ENCODE results near the gene RHOH.

GRCh38 chr4:40149960-40150385 is 46.9 kb upstream of the RHOH start:
- TF ChIP-seq BHLHE40 (IDR thresholded peaks at IDR 0.05; ENCODE audit: borderline replicate concordance), result no peak
- TF ChIP-seq SUZ12 (IDR thresholded peaks at IDR 0.05), result no peak
- TF ChIP-seq L3MBTL2 (conservative IDR thresholded peaks at IDR 0.05), result no peak

Data from HEK293T (cell line).